ENCODE data around the gene DENND6A. TPM values are rescaled to one million over a fixed set of nuclear protein-coding genes. Genes with fewer than 3 reads are reported as not detected.

The DENND6A gene
- total and polyA plus RNA-seq, 2 of the 13 experiments (the other 11 are each of a cell fraction or from before 2014, with no cell fraction given), result 9.4 to 11.1 TPM

- TF ChIP-seq KIAA2018 (CRISPR knock-in tag; IDR thresholded peaks at IDR 0.05; ENCODE audit: borderline replicate concordance) (no peak), PHB2 (IDR thresholded peaks at IDR 0.05; ENCODE audit: partially characterized antibody) (no peak), ZIK1 (CRISPR knock-in tag; IDR thresholded peaks at IDR 0.05; ENCODE audit: borderline replicate concordance, low read depth) (peak; percentile 66; the same call in 1 of the 2 replicates), ZSCAN22 (CRISPR knock-in tag; IDR thresholded peaks at IDR 0.05) (no peak), ZC3H13 (CRISPR knock-in tag; IDR thresholded peaks at IDR 0.05) (no peak; the same call in 1 of the 2 replicates), NR2F2 (IDR thresholded peaks at IDR 0.05; ENCODE audit: borderline replicate concordance, low read depth) (no peak), ARID3A (IDR thresholded peaks at IDR 0.05; ENCODE audit: low read depth, low read length) (peak; percentile 41; the same call in 1 of the 2 replicates), ZNF639 (CRISPR knock-in tag; conservative IDR thresholded peaks at IDR 0.05) (peak; percentile 49; the same call in 1 of the 2 replicates), MED1 (CRISPR knock-in tag; IDR thresholded peaks at IDR 0.05) (peak; percentile 75), ZBTB39 (CRISPR knock-in tag; IDR thresholded peaks at IDR 0.05) (no peak; the same call in 1 of the 2 replicates), CENPT (CRISPR knock-in tag; IDR thresholded peaks at IDR 0.05; ENCODE audit: low read depth) (no peak), SNAPC2 (CRISPR knock-in tag; IDR thresholded peaks at IDR 0.05) (no peak), FOXO4 (CRISPR knock-in tag; conservative IDR thresholded peaks at IDR 0.05) (no peak)
Observed at GRCh38 chr3:57597127-57597923, 95.6 kb downstream of the DENND6A start, which contains the start of gene ARF4 (continued).
